ENCODE measurements around the gene CHST5.
"Not testable (repeated sequence)": the region's sequence is repeated elsewhere in the genome, so short reads cannot be mapped to it uniquely, and the experiment has no call there.

CHST5 gene

GRCh38 chr16:75550211-75550662 lies 14.3 kb upstream of the CHST5 start:
- DNase-seq (ENCODE audit: low spot score), result peak; percentile 86

GRCh38 chr16:75548456-75548855 lies 12.5 kb upstream of the CHST5 start:
- not testable (repeated sequence) for DNase-seq (ENCODE audit: low spot score)

- DNase-seq (ENCODE audit: low spot score), result no peak
Observed at GRCh38 chr16:75546293-75546692, 10.4 kb upstream of the CHST5 start.

GRCh38 chr16:75545879-75546278 lies 10.0 kb upstream of the CHST5 start:
- DNase-seq (ENCODE audit: low spot score), result not testable (repeated sequence)

GRCh38 chr16:75542462-75542861 lies 6.6 kb upstream of the CHST5 start:
- DNase-seq (ENCODE audit: low spot score), result not testable (repeated sequence)

- DNase-seq (ENCODE audit: low spot score), result no peak
Observed at GRCh38 chr16:75541236-75541635, 5.3 kb upstream of the CHST5 start.

GRCh38 chr16:75538882-75539565 lies 3.1 kb upstream of the CHST5 start:
- not testable (repeated sequence) for DNase-seq (ENCODE audit: low spot score)

- no peak for DNase-seq (ENCODE audit: low spot score)
Observed at GRCh38 chr16:75537776-75538175, 1.9 kb upstream of the CHST5 start.

- no peak for DNase-seq (ENCODE audit: low spot score)
Observed at GRCh38 chr16:75535211-75535843, 581 bp downstream of the CHST5 start.

- DNase-seq (ENCODE audit: low spot score), result no peak
Observed at GRCh38 chr16:75534560-75535205, 1.2 kb downstream of the CHST5 start.

GRCh38 chr16:75532791-75533190 lies 3.1 kb downstream of the CHST5 start:
- no peak for DNase-seq (ENCODE audit: low spot score)

- no peak for DNase-seq (ENCODE audit: low spot score)
Observed at GRCh38 chr16:75532142-75532765, 3.7 kb downstream of the CHST5 start.

- no peak for DNase-seq (ENCODE audit: low spot score)
Observed at GRCh38 chr16:75529959-75530358, 5.9 kb downstream of the CHST5 start.

GRCh38 chr16:75529056-75529905 lies 6.6 kb downstream of the CHST5 start:
- no peak for DNase-seq (ENCODE audit: low spot score)

- DNase-seq (ENCODE audit: low spot score), result no peak
Observed at GRCh38 chr16:75527825-75528299, 8.0 kb downstream of the CHST5 start.

- no peak for DNase-seq (ENCODE audit: low spot score)
Observed at GRCh38 chr16:75526032-75526790, 9.7 kb downstream of the CHST5 start.

GRCh38 chr16:75519175-75519574 lies 16.7 kb downstream of the CHST5 start:
- no peak for DNase-seq (ENCODE audit: low spot score)

- DNase-seq (ENCODE audit: low spot score), result peak; percentile 38
Observed at GRCh38 chr16:75516189-75516966, 19.5 kb downstream of the CHST5 start.

GRCh38 chr16:75514296-75514695 lies 21.6 kb downstream of the CHST5 start:
- DNase-seq (ENCODE audit: low spot score), result no peak

GRCh38 chr16:75506574-75506973 lies 29.3 kb downstream of the CHST5 start:
- DNase-seq (ENCODE audit: low spot score), result no peak
